Measurements from ENCODE around the gene EIF4G3.
"Not testable (repeated sequence)": the region's sequence is repeated elsewhere in the genome, so short reads cannot be mapped to it uniquely, and the experiment has no call there.

Gene EIF4G3

GRCh38 chr1:21058035-21058793 is 118.5 kb downstream of the EIF4G3 start:
- TF ChIP-seq EZH2 (IDR thresholded peaks at IDR 0.05; ENCODE audit: borderline replicate concordance, low read length) (no peak), CTCF (IDR thresholded peaks at IDR 0.05; ENCODE audit: low read length) (no peak)

GRCh38 chr1:21053189-21053928 is 123.3 kb downstream of the EIF4G3 start:
- H3K36me3 ChIP-seq (ENCODE audit: insufficient read depth, low read length), result peaks cover 19% of the 10 kb centered on the region; the same call in 1 of the 2 replicates

More at GRCh38 chr1:21058035-21058793, 118.5 kb downstream of the EIF4G3 start:
- Histone ChIP-seq H4K20me1 (ENCODE audit: insufficient read depth, low read length) (no peaks in the 10 kb centered on the region), H3K36me3 (ENCODE audit: insufficient read depth, low read length) (no peaks in the 10 kb centered on the region), H3K79me2 (ENCODE audit: insufficient read depth, low read length) (no peaks in the 10 kb centered on the region), H2AFZ (ENCODE audit: low read length) (no peak overlapping the region), H3K9me3 (ENCODE audit: low read length) (no peaks in the 10 kb centered on the region), H3K4me1 (ENCODE audit: insufficient read depth, low read length, severe bottlenecking) (no peaks in the 10 kb centered on the region), H3K4me2 (ENCODE audit: low read length) (no peak overlapping the region), H3K27me3 (ENCODE audit: insufficient read depth, low read length) (no peaks in the 10 kb centered on the region), H3K27ac (ENCODE audit: low read depth, low read length, poor library complexity, severe bottlenecking) (no peak overlapping the region), H3F3A (ENCODE audit: insufficient read depth, low read length) (no peaks in the 10 kb centered on the region), H3K4me3 (ENCODE audit: low read depth, low read length, poor library complexity, severe bottlenecking) (no peak overlapping the region), H3K9me2 (ENCODE audit: low read depth, low read length) (no peaks in the 10 kb centered on the region), H3K9ac (ENCODE audit: low read length) (no peak overlapping the region)

GRCh38 chr1:21052034-21052433 is 124.7 kb downstream of the EIF4G3 start:
- no peak overlapping the region for H3K9ac ChIP-seq (ENCODE audit: low read length)
- H3K27me3 ChIP-seq (ENCODE audit: insufficient read depth, low read length), result no peaks in the 10 kb centered on the region
- no peaks in the 10 kb centered on the region for H4K20me1 ChIP-seq (ENCODE audit: insufficient read depth, low read length)
- H3K4me2 ChIP-seq (ENCODE audit: low read length), result no peak overlapping the region
- no peaks in the 10 kb centered on the region for H3K9me3 ChIP-seq (ENCODE audit: low read length)
- no peak overlapping the region for H3K4me3 ChIP-seq (ENCODE audit: low read depth, low read length, poor library complexity, severe bottlenecking)
- peaks cover 4% of the 10 kb centered on the region for H3K4me1 ChIP-seq (ENCODE audit: insufficient read depth, low read length, severe bottlenecking)
- no peak overlapping the region for H3K27ac ChIP-seq (ENCODE audit: low read depth, low read length, poor library complexity, severe bottlenecking)
- H2AFZ ChIP-seq (ENCODE audit: low read length), result no peak overlapping the region
- H3K79me2 ChIP-seq (ENCODE audit: insufficient read depth, low read length), result no peaks in the 10 kb centered on the region
- peaks cover 21% of the 10 kb centered on the region; the same call in 1 of the 2 replicates for H3K36me3 ChIP-seq (ENCODE audit: insufficient read depth, low read length)
- no peaks in the 10 kb centered on the region for H3K9me2 ChIP-seq (ENCODE audit: low read depth, low read length)
- no peak for TF ChIP-seq EZH2 (IDR thresholded peaks at IDR 0.05; ENCODE audit: borderline replicate concordance, low read length)
- no peak for TF ChIP-seq CTCF (IDR thresholded peaks at IDR 0.05; ENCODE audit: low read length)
- H3F3A ChIP-seq (ENCODE audit: insufficient read depth, low read length), result no peaks in the 10 kb centered on the region

More at GRCh38 chr1:21053189-21053928, 123.3 kb downstream of the EIF4G3 start:
- H3K4me2 ChIP-seq (ENCODE audit: low read length); H3K9me2 ChIP-seq (ENCODE audit: low read depth, low read length); H3K27me3 ChIP-seq (ENCODE audit: insufficient read depth, low read length); H3K9ac ChIP-seq (ENCODE audit: low read length); H3K9me3 ChIP-seq (ENCODE audit: low read length); H3K4me3 ChIP-seq (ENCODE audit: low read depth, low read length, poor library complexity, severe bottlenecking); H3K4me1 ChIP-seq (ENCODE audit: insufficient read depth, low read length, severe bottlenecking); H2AFZ ChIP-seq (ENCODE audit: low read length); H3F3A ChIP-seq (ENCODE audit: insufficient read depth, low read length); H3K79me2 ChIP-seq (ENCODE audit: insufficient read depth, low read length); H3K27ac ChIP-seq (ENCODE audit: low read depth, low read length, poor library complexity, severe bottlenecking); H4K20me1 ChIP-seq (ENCODE audit: insufficient read depth, low read length): not testable (repeated sequence)

All from OCI-LY1 (cell line).